Retinal pigment epithelial cell (primary cell): Measurements from ENCODE around the gene PARVB.

ENCODE experiments used
- DNase-seq: peaks from one replicate; pipeline ENCODE4 v3.0.0-alpha.2; 2010; ENCODE audit warnings: low read depth
- H3K4me3 ChIP-seq: 2 replicates; pipeline ENCODE4 v1.5.1; 2011; ENCODE audit warnings: mild to moderate bottlenecking, low read length, control low read depth, moderate library complexity
- CTCF ChIP-seq: conservative IDR thresholded peaks from 2 replicates; pipeline ENCODE4 v1.5.1; 2011; ENCODE audit warnings: low read depth, low read length, control low read depth, inconsistent platforms

The PARVB gene

GRCh38 chr22:44146088-44146861 is 122.2 kb downstream of the PARVB start:
- DNase-seq: no peak
- TF ChIP-seq CTCF: no peak
- H3K4me3 ChIP-seq: no peak overlapping the region

- TF ChIP-seq CTCF: no peak
- DNase-seq: no peak
- no peak overlapping the region for H3K4me3 ChIP-seq
Observed at GRCh38 chr22:44147008-44147645, 123.0 kb downstream of the PARVB start.

DNA sequence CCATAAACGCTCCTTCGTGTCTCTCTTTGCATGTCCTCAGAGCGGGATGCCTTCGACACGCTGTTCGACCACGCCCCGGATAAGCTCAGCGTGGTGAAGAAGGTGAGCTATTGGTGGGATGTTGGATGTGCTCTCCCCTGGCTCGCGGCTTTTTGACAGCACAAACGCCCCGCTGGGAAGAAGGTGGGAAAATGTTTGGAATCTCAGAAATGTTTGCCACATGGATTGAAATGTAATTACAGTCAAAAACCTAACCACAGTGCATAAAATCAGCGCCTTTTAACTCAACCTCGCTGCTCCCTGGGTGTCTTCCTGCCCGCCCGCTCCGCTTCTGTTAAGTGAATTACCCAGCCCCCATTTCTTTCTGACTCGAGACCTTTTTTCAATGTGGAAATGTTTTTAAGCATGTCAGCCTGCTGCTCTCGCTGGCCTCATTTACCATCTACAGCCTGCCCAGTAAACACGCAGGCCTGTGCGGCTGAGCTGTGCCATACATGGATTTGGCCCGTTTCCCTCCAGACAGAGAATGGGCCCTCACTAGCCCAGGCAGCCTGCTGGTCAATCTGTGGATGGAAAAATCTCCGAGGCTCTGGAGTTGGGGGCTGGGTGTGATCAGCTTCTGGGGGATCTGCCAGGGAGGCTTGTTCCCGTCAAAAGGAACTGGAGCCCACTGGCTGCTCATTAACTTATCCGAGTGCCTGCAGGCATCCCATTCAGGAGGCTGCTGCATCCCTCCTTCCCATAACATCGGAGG is 123.9 kb downstream of the PARVB start:
- peak; percentile 19 for DNase-seq
- no peak for TF ChIP-seq CTCF
- H3K4me3 ChIP-seq: no peak overlapping the region

GRCh38 chr22:44151676-44152075 is 127.6 kb downstream of the PARVB start:
- no peak for DNase-seq
- H3K4me3 ChIP-seq: no peak overlapping the region
- TF ChIP-seq CTCF: no peak

DNA sequence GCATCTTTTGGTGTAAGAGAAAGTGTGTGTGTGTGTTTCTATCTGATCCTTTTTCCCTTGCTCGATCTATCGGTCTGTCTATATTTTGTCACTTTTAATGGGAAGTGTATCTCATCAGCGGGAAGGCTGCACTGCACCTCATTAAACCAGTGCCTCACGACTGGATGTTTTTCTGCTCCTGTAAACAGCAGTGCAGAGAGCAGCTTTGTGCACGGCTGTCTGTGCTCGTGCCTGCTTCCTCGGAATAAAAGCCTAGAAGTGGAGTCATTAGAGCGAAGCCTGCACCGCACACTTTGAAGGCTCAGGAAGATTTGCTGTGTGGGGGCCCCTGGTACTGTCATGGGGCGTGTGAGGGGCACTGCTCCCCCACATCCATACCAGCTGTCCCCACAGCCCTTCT is 129.6 kb downstream of the PARVB start:
- H3K4me3 ChIP-seq: no peak overlapping the region
- no peak for DNase-seq
- TF ChIP-seq CTCF: no peak

DNA sequence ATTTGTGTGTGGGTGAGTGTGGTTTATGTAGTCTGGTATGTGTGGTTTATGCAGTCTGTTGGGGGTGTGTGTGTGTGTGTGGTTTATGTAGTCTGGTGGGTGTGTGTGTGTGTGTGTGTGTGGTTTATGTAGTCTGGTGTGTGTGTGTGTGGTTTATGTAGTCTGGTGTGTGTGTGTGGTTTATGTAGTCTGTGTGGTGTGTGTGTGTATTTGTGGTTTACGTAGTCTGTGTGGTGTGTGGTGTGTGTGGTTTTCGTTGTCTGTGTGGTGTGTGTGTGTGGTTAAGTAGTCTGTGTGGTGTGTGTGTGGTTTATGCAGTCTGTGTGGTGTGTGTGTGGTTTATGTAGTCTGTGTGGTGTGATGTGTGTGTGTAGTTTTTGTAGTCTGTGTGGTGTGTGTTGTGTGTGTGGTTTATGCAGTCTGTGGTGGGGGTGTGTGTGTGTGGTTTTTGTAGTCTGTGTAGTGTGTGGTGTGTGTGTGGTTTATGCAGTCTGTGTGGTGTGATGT is 130.4 kb downstream of the PARVB start:
- no peak for DNase-seq
- no peak for TF ChIP-seq CTCF
- H3K4me3 ChIP-seq: no peak overlapping the region
